Measurements from ENCODE around the gene MFAP2. TPM values are rescaled to one million over a fixed set of nuclear protein-coding genes. Genes with fewer than 3 reads are reported as not detected.

The MFAP2 gene
- total and polyA plus RNA-seq, 2 of the 8 experiments (the other 6 are each of a cell fraction or from before 2014, with no cell fraction given), result 172 to 326 TPM

DNA sequence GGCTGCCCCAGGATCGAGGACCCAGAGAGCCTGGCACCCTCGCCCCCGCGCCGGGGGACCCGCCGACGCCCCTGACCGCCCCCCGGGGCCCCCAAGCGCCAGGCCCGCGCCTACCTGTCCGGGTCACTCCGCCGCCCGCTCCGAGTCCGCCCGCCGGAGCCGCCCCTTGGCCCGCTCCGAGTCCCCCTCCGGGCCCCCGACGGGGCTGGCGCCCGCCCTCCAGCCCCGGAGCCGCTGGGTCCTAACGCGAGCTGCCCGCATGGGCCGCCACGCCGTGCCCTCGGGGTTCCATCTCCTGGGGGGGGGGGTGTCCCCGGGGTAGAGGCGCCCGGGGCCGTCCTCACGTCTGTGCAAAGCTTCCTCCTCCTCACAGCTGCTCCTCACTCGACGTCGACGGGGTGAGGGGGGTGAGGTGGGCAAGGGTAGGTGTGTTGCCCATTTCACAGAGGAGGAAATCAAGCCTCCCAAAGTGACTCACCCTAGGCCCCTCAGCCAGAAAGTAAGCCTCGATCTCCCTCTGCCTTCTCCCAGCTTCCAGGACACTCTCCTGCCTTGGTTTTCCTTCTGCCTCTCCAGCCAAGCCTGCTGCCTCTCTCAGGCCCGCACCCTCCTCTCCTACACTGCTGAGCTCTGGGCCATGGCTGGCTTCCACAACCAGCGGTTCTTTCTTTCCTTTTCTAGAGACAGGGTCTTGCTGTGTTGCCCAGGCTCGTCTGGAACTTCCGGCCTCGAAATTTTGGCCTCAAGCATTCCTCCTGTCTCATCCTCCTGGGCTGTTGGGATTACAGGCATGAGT, at the start of gene MFAP2 (continued):
- TF ChIP-seq, protein P1, sequence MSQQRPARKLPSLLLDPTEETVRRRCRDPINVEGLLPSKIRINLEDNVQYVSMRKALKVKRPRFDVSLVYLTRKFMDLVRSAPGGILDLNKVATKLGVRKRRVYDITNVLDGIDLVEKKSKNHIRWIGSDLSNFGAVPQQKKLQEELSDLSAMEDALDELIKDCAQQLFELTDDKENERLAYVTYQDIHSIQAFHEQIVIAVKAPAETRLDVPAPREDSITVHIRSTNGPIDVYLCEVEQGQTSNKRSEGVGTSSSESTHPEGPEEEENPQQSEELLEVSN (IDR thresholded peaks at IDR 0.05), result no peak
- TF ChIP-seq SP1 (IDR thresholded peaks at IDR 0.05; ENCODE audit: low read depth, low read length) (no peak), SIN3A (conservative IDR thresholded peaks at IDR 0.05 in 1 of 2, IDR thresholded peaks at IDR 0.05 in 1 of 2; ENCODE audit: low read depth in 1 of 2, low read length in 2 of 2) (no peak; a peak in 1 of 4 replicates), CREB1 (IDR thresholded peaks at IDR 0.05) (peak; percentile 32), GTF2F1 (IDR thresholded peaks at IDR 0.05; ENCODE audit: borderline replicate concordance, low read depth, low read length) (no peak), RNF2 (IDR thresholded peaks at IDR 0.05; ENCODE audit: borderline replicate concordance, low read depth, low read length, missing control alignments, poor library complexity, severe bottlenecking) (no peak), SAP30 (IDR thresholded peaks at IDR 0.05; ENCODE audit: insufficient read depth, insufficient replicate concordance, low read length) (no peak), CHD1 (IDR thresholded peaks at IDR 0.05; ENCODE audit: low read depth, low read length) (no peak), TBP (IDR thresholded peaks at IDR 0.05; ENCODE audit: low read depth, low read length) (no peak), BACH1 (IDR thresholded peaks at IDR 0.05; ENCODE audit: low read length) (no peak), SP4 (IDR thresholded peaks at IDR 0.05; ENCODE audit: low read length) (no peak)
- TF ChIP-seq, protein P2, sequence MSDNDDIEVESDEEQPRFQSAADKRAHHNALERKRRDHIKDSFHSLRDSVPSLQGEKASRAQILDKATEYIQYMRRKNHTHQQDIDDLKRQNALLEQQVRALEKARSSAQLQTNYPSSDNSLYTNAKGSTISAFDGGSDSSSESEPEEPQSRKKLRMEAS (IDR thresholded peaks at IDR 0.05), result peak; percentile 58; the same call in 1 of the 2 replicates
